Rectal smooth muscle tissue (tissue), 1 donor: ENCODE data around the gene MIB1.

ENCODE experiments used
- H3K27ac ChIP-seq: one replicate; pipeline ENCODE4 v1.7.0; 2013; ENCODE audit warnings: low read depth, low read length, inconsistent platforms
- H3K27me3 ChIP-seq: one replicate; pipeline ENCODE4 v1.7.0; 2013; ENCODE audit warnings: low read length; ENCODE audit not compliant: control insufficient read depth, insufficient read depth
- H3K36me3 ChIP-seq: one replicate; pipeline ENCODE4 v1.7.0; 2013; ENCODE audit warnings: low read length; ENCODE audit not compliant: control insufficient read depth, insufficient read depth
- H3K4me1 ChIP-seq: one replicate; pipeline ENCODE4 v1.7.0; 2013; ENCODE audit warnings: low read length; ENCODE audit not compliant: control insufficient read depth, insufficient read depth
- H3K4me3 ChIP-seq: one replicate; pipeline ENCODE4 v1.7.0; 2013; ENCODE audit warnings: low read length
- H3K9ac ChIP-seq: one replicate; pipeline ENCODE4 v1.7.0; 2013; ENCODE audit warnings: low read length

The MIB1 gene

GRCh38 chr18:21865043-21865442 is 124.5 kb downstream of the MIB1 start:
- no peaks in the 10 kb centered on the region for H3K27me3 ChIP-seq
- H3K9ac ChIP-seq = no peak overlapping the region
- H3K4me1 ChIP-seq = no peaks in the 10 kb centered on the region
- no peak overlapping the region for H3K4me3 ChIP-seq
- peaks cover 3% of the 10 kb centered on the region for H3K36me3 ChIP-seq
- H3K27ac ChIP-seq = no peak overlapping the region

DNA sequence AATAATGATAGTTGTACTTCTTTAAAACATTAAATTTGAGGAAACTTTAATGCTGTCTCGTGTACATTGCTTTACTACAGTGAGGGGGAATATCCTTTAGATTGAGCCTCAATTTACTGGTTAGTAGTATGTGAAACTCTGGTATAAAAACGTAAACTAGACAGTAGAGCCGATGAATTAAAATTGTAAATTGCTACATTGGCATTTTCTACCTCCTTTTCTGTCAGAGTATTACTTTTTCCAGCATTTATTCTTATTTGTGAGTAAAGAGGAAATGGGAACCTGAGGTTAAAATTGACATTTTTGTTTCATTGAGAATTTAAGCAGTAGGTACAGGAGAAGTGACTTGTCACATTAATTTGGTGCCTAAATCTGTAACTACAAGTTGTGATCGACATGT is 128.2 kb downstream of the MIB1 start:
- Histone ChIP-seq H3K27me3 (no peaks in the 10 kb centered on the region), H3K4me1 (no peaks in the 10 kb centered on the region), H3K4me3 (no peak overlapping the region), H3K9ac (no peak overlapping the region), H3K36me3 (no peaks in the 10 kb centered on the region), H3K27ac (no peak overlapping the region)

GRCh38 chr18:21889570-21889969 is 149.0 kb downstream of the MIB1 start:
- Histone ChIP-seq H3K9ac (no peak overlapping the region), H3K4me1 (no peaks in the 10 kb centered on the region), H3K27ac (no peak overlapping the region), H3K4me3 (no peak overlapping the region), H3K27me3 (no peaks in the 10 kb centered on the region), H3K36me3 (no peaks in the 10 kb centered on the region)

DNA sequence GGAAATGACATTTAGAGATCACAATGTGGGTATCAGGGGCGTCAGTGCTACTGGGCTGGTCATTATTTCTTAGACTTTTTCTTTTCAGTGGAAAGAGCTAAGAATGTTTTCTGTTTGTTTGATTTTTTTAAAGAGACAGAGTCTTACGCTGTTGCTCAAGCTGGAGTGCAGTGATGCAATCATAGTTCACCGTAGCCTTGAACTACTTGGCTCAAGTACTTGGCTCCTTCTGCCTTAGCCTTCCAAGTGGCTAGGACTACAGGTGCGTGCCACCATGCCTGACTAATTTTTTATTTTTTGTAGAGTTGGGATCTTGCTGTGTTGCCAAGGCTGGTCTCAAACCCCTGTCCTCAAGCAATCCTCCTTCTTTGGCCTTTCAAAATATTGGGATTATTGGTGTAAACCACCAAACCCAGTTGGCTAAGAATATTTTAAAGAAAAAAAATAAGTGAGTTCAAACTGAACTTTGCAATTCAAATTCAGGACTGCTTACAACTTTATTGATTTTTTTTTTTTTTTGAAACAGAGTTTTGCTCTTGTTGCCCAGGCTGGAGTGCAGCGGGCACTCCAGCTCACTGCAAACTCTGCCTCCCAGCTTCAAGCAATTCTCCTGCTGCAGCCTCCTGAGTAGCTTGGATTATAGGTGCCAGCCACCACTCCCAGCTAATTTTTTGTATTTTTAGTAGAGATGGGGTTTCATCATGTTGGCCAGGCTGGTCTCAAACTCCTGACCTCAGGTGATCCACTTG is 154.2 kb downstream of the MIB1 start:
- no peak overlapping the region for H3K4me3 ChIP-seq
- H3K36me3 ChIP-seq = no peaks in the 10 kb centered on the region
- H3K27ac ChIP-seq = no peak overlapping the region
- H3K9ac ChIP-seq = no peak overlapping the region
- no peaks in the 10 kb centered on the region for H3K4me1 ChIP-seq
- no peaks in the 10 kb centered on the region for H3K27me3 ChIP-seq

DNA sequence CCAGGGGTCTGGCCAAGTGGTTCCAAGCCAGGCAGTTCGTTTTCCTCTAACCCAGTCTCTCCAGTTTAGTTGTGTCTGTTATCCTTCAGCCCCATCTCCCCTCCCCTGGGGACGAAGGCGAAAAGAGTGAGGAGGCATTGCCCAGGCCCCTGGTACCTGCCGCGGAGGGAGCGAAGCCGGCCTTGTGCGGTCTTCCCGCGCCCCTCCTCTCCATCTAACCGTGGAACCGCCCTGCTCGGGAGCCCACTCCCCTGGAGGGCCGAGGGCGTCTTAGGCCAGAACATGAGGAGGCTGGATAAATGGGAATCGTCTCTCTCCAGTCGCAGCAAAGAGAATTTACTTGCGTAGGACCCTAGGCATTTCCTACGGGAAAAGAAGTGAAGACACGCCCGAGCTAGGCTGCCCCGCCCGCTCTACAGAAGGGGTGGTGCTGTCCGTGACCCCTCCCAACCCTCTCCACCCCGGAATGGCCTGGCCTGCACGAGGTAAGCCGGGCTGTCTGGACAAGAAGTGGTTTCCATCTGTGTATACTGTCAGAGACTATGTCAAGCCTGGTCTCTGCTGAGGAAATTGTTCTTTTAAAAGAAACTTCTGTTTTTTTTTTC is 156.2 kb downstream of the MIB1 start:
- no peak overlapping the region for H3K4me3 ChIP-seq
- H3K4me1 ChIP-seq = no peaks in the 10 kb centered on the region
- no peak overlapping the region for H3K27ac ChIP-seq
- H3K27me3 ChIP-seq = no peaks in the 10 kb centered on the region
- H3K36me3 ChIP-seq = no peaks in the 10 kb centered on the region
- no peak overlapping the region for H3K9ac ChIP-seq

GRCh38 chr18:21897811-21898210 is 157.2 kb downstream of the MIB1 start:
- H3K9ac ChIP-seq = no peak overlapping the region
- H3K4me1 ChIP-seq = no peaks in the 10 kb centered on the region
- no peaks in the 10 kb centered on the region for H3K36me3 ChIP-seq
- no peak overlapping the region for H3K4me3 ChIP-seq
- H3K27me3 ChIP-seq = no peaks in the 10 kb centered on the region
- no peak overlapping the region for H3K27ac ChIP-seq

- Histone ChIP-seq H3K9ac (no peak overlapping the region), H3K4me3 (no peak overlapping the region), H3K27ac (no peak overlapping the region), H3K27me3 (no peaks in the 10 kb centered on the region), H3K36me3 (no peaks in the 10 kb centered on the region), H3K4me1 (peaks cover 6% of the 10 kb centered on the region)
Measured at GRCh38 chr18:21900605-21901352, 160.2 kb downstream of the MIB1 start.

DNA sequence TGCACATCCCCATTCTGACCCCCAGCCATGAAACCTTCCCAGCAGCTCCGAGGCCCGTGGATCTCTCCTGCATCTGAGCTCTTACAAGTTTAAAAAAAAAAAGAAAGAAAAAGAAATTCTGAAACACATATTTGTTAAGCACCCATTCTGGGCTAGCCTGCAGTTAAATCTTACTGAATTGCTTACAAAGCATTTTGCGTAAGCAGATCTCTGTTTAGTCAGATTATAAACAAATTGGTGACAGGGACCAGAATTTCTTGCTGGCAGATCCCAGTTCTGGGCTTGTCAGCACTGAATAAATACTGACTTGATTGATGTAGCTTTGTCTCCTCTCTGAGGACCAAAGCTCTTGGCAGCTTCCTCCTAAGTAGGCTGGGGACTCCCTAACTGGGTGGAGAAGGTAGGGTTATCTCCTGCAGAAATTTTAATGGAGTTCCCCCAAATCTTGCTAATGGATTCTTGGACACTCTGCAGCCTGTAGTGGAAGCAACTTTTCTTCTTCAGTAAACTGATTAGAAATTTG is 160.9 kb downstream of the MIB1 start:
- Histone ChIP-seq H3K27ac (no peak overlapping the region), H3K4me3 (no peak overlapping the region), H3K4me1 (peaks cover 6% of the 10 kb centered on the region), H3K9ac (no peak overlapping the region), H3K27me3 (no peaks in the 10 kb centered on the region), H3K36me3 (no peaks in the 10 kb centered on the region)

GRCh38 chr18:21903709-21904108 is 163.1 kb downstream of the MIB1 start:
- Histone ChIP-seq H3K36me3 (no peaks in the 10 kb centered on the region), H3K27me3 (no peaks in the 10 kb centered on the region), H3K27ac (no peak overlapping the region), H3K9ac (no peak overlapping the region), H3K4me1 (peaks cover 6% of the 10 kb centered on the region), H3K4me3 (no peak overlapping the region)

- Histone ChIP-seq H3K27ac (no peak overlapping the region), H3K4me1 (peaks cover 6% of the 10 kb centered on the region), H3K27me3 (no peaks in the 10 kb centered on the region), H3K36me3 (no peaks in the 10 kb centered on the region), H3K9ac (no peak overlapping the region), H3K4me3 (no peak overlapping the region)
Measured at GRCh38 chr18:21904856-21905255, 164.3 kb downstream of the MIB1 start.

- no peak overlapping the region for H3K4me3 ChIP-seq
- no peaks in the 10 kb centered on the region for H3K36me3 ChIP-seq
- no peak overlapping the region for H3K9ac ChIP-seq
- H3K4me1 ChIP-seq = peaks cover 6% of the 10 kb centered on the region
- no peaks in the 10 kb centered on the region for H3K27me3 ChIP-seq
- H3K27ac ChIP-seq = no peak overlapping the region
Measured at GRCh38 chr18:21907451-21907850, 166.9 kb downstream of the MIB1 start.

DNA sequence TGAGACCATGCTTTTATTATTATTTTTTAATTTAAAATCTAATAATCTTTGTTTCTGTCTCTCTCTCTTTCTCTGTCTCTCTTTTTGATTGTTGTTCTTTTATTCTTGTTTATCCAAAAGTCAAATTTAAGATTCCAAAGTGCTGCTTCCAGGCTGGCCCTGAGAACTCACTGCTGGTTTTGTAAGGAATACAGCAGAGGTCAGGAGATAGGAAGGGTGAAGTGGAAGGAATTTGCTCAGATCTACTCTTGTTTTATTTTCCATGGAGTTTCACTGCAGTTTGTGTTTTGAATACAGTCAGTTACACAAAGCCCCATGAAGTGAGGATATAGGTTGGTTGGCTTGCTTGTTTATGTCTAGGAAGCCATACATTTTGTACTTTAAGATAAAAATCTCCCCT is 168.1 kb downstream of the MIB1 start:
- no peak overlapping the region for H3K4me3 ChIP-seq
- no peak overlapping the region for H3K9ac ChIP-seq
- H3K27ac ChIP-seq = no peak overlapping the region
- H3K4me1 ChIP-seq = peaks cover 6% of the 10 kb centered on the region
- H3K36me3 ChIP-seq = no peaks in the 10 kb centered on the region
- H3K27me3 ChIP-seq = no peaks in the 10 kb centered on the region
